Parietal lobe (tissue), 1 donor: ENCODE data around the gene OSBPL6. TPM values are rescaled to one million over a fixed set of nuclear protein-coding genes. Genes with fewer than 3 reads are reported as not detected.

Experiments used
- total RNA-seq: library from RNA; depleted of rRNA; stranded (reverse); fragments of >200 nt; gene quantifications from one replicate; pipeline ENCODE4 v1.2.3, GENCODE V29; 2014

Gene OSBPL6
- 34.4 TPM for total RNA-seq

DNA sequence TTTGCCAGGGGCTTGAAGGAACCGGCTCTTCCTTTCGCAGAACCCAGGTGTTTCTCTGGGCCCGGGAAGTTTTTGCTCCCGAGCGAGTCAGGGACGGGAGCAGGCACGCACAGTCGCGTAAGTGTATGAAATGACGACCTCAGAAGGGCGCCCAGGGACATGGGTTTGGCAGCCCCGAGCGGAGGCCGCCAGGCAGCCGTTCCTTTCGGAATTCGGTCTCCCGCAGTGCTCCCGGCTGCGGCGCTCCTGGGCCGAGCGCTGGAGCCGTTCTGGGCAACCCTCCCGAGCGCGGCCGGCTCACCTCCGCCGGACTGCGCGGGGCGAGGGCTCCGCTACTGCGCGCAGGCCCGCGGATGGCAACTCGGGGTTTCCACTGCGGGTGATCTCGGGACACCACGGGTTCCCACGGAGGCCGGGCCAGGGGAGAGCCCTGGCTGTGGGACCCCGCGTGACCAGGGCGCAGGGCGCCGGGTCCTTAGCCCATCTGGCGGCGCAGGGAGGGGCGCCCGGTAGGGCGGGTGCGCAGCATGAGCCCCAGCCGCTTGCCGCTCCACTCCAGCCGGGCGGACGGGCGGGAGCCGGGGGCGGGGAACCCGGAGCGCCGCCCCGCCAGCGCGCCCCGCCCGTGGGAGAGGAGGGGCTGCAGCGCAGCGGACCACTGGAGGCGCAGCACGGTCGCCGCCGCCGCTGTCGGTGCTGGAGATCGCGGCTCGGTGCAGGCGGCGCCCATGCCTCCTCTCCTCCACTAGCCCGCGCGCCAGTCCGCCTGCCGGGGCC, at the start of gene OSBPL6:
Gene OSBPL6 (plus strand): TSS at position 690 of the 777 bp plus-strand sequence. CDS start 111,673 bp downstream, outside the sequence.

DNA sequence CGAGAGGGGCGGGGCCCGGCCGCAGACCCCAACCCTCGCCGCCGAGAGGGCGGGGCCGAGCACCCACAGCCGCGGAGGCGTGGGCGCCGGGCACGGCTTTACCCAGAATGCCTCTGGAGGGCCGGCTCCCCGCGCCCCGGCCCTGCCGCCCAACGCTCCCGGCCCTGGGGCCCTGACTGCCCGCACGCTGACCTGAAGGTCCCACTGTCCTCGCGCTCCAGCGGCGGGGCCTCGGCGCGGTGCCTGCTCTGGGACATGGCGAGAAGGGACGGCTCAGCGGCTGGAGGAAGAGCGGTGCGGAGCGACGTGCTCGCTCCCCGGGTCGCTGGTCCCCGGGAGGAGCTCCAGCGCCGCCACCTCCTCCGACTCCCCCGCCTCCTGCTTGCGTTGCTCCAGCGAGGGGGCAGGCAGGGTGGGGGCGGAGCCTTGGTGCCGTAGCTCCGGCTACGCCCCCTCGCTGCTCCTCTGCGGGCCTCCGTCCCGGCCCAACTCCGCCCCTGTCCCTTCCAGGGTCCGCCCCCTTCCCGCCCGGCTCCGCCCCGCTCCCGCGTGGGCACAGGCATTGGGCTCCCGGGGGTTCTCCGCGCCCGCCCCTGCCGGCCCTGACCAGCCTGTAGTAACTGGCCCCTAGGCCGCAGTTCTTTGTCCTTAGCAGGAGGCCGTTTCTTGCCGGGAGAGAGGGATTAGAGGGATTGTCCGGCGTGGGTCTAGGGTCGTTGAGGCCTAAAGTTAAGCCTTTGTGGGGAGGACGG, 256.6 kb downstream of the OSBPL6 start, which contains the start of the genes PJVK and PRKRA:
Gene PJVK (plus strand): TSS at position 605 of the 752 bp plus-strand sequence. CDS start 2,032 bp downstream, outside the sequence.
Gene PRKRA (minus strand): TSS at position 402 of the 752 bp plus-strand sequence. CDS start 145 bp downstream, at position 257.

Other genes with a start within 250 kb of the OSBPL6 start
- gene PDE11A, start 121.7 kb upstream of the OSBPL6 start, total RNA-seq, result 1.3 TPM
- 30.7 TPM for gene RBM45, start 82.1 kb upstream of the OSBPL6 start, total RNA-seq